GM19025 (cell line): ENCODE data around the gene RCBTB2.

ENCODE experiments used
- ATAC-seq: cut with Tn5 transposase; IDR thresholded peaks from one replicate; pipeline ENCODE4 v1.9.1; 2021; ENCODE audit warnings: mild to moderate bottlenecking, low read depth, moderate library complexity; ENCODE audit not compliant: unreplicated experiment

The RCBTB2 gene

DNA sequence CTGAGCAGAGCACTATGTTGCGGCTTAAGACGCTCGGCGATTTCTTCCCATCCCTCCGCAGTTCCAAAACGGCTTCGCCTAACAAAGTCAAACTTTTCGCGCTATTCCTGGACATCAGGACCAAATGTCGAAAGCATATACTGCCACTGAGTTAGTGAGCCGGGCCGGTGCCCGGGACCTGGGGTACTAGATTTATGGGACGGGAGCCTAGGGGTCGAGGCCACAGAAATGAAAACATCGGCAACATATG, 699 bp downstream of the RCBTB2 start:
- ATAC-seq, result no peak

DNA sequence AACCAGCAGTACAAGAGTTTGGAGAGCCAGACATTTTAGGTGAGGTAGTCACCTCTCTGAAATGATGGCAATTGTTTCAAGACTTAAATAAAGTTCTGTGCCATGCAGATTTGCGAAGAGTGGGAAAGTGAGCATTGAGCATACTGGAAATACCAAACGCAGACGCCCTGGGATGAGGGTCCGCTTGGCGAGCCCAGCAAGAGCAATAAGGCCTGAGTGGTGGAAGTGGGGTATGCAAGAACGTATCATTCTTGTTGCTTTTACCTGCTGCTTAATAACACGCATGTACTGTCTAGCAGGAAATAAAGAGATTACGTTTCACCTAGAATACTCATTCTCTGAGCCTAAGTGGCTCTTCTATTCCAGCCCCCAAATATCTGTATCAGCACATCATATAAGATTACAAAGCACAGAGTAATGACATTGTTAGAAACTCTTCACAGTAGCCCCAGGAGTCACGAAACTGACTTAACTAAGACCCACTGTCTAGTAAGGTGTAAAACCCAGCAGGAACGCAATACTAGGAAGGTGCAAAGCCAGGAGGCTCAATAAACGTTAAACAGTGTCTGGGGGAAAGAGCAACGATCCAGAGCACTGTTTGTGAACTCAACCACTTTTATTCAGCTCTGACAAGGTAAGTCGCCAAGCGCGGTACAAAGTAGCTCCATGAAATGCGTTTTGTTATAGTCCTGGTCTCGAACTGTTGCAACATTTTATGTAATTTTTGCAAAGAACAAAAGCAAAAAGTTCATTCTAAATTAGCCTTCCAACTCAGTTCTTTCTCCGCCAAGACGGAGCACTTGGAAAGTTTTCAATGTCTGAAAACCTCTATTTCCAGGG, 1.2 kb downstream of the RCBTB2 start:
- no peak for ATAC-seq

DNA sequence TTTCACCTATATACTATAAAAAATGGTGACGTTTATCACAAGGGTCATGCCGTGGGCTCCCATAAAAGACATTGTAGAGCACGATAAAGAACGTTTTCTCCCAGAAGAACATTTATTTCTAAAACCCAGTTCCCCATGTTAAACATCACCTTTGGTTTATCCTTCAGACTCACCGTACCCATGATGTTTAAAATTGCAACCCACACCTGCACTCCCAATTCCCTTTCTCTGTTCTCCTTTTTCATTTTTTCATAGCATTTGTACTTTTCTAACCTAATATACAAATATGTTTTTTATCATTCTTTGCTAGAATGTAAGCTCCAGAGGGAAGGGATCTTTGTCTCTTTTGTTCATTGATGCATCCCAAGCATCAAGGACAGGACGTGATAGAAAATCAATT, 2.0 kb downstream of the RCBTB2 start:
- no peak for ATAC-seq

DNA sequence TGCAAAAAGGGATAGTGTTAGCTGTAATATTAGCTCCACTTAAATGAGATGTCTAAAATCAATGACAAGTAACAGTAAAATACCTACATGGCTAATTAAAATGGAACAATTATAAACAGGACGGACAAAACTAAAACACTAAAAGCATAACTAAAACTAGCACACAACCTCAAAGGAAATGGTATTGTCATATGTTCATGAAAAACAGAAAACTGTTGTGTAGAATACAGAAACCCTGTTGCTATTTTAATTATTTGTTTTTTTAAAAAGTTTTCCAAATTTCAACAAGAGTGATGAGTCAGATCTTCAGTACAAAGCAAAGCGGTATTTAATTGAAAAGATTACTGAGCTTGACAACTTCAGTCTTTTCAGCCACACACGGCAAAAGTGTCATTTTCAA, 4.2 kb downstream of the RCBTB2 start:
- ATAC-seq, result no peak

DNA sequence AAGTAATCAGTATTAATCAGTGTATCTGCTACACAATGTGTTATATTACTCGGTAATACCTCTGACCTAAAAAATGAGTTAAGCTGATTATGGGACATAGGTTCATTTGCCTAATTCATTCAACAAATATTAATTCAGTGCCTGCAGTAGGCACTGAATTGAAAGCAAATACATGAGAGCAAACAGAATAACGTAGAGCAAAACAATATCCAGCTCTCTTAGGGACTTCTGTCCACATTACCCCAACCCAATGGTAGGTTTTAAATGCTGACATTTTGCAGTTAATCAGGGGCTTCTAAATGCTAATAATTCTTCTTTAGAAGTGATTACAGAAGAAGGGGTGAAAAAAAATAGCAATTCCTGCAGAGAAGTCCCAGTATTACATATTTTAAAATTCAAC, 4.9 kb downstream of the RCBTB2 start:
- ATAC-seq, result no peak

DNA sequence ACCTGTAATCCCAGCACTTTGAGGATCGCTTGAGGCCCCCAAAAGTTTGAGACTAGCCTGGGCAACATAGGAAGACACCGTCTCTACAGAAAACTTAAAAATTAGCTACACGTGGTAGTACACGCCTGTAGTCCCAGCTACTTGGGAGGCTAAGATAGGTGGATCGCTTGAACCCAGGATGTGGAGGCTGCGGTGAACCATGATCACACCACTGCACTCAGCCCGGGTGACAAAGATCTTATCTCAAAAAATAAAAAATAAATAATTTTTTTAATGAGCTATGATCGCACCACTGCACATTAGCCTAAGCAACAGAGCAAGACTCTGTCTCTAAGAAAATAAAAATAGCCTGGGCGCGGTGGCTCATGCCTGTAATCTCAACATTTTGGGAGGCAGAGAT, 6.6 kb downstream of the RCBTB2 start:
- ATAC-seq, result no peak

DNA sequence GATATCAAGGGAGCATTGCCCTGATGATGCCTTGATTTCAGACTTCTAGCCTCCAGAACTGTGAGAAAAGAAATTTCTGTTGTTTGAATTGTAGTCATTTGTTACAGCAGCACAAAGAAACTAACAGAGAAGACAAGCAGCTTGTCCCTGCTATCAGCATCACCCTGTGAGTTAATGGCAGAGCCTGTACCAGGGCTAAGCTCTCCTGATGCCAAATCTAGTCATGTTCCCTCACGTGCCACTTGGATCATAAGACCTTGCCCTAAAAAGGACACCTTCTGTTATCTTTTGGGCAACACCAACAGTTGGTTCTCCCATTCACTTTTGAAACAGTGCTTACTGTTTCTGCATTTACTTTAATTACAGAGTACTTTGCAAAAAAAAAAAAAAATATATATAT, 14.8 kb downstream of the RCBTB2 start:
- ATAC-seq, result no peak

DNA sequence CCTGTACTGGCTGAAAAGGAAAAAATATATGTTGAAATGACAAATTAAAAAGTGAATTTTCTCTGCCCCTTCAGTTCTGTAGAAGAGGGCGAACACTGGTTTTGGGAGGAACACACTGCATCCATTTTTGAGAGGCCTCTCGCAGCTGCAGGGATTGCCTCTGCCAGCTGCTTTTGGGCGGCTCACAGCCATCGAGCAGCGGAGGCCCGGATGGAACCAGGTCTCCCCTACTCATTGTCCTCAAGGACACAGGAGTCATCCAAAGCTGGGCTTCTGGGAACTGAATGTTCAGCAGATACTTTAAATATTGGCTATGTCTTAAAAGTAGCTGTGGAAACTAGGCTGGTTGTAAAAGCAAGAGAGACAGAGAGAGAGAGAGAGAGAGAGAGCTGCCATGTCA, 17.1 kb downstream of the RCBTB2 start:
- ATAC-seq, result no peak

DNA sequence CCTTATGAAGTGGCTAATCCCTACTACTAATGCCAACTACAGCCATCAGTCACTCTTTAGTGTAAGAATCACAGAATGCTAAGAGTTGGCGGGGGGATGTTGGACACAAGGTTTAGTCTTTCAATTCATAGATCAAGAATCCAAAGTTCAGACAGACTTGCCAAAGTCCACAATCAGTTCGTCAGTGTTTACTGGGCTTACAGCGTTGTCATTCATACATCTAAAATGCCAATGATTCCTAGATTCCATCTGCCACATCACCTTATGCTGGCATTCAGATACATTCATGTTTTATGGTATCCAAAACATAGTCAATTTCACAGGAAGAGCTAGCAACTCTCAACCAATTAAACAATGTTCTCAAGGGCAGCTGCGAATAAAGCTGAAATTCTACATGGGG, 18.1 kb downstream of the RCBTB2 start:
- ATAC-seq, result no peak

DNA sequence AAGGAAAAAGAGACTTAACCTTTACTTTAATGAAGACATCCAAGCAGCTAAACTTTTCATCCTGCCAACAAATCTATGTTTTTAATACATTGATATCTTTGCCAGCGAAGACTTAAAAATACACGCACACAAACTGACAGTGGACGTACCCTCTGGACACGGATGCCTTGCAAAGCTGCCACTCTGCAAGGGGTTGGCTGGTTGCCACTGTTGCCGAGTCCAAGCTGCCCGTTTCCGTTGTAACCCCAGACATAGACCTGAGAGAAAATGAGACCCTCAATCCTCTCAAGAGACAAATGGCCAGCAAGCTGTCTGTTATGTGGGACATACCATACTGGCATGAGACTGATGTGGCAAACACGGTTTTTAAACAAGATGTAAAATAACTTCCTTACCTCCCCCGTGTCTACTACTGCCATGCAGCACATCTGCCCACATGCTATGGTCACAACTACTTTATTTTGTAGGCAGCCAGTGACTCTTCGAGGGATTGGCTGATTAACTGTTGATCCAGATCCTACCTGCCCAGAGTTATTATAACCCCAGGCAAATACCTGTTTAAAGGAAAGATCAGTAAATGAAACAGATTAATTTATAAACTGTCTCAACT, 21.2 kb downstream of the RCBTB2 start:
- ATAC-seq, result no peak

DNA sequence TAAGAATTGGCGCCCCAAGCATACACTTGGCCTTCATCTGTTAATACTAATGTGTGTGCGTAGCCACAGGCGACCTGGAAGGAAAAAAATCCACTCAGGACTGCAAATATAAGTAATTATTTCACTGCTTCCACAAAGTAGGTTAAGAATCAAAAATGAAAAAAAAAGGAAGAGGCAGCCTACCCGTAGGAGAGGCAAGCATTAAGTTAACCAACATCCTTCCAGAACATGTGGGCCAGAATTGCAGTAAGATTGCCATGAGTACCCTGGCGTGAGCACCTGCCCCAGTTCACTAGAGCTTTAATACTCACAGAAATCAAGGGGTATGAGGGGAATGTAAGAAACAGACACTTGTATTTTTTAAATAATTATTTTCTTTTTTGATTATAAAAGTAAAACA, 22.2 kb downstream of the RCBTB2 start:
- ATAC-seq, result no peak

DNA sequence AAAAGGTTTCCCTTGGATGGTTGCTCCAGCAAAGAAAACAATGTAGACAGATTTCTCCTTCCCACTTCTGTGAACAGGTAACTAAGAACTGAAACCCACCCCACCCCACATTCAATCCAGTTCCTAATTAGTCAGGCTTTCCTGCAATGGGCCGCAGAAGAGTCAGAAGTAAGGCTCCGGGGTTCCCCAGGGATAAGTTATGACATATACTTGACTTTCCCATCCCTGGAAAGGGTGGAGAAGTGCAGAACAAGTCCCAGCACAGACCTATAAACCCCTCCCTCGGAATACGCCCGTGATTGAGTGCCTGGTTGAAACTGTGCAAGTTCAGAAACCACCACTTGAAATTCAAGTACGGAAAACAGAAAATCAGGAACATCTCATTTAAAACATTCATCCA, 24.9 kb downstream of the RCBTB2 start:
- ATAC-seq, result no peak

DNA sequence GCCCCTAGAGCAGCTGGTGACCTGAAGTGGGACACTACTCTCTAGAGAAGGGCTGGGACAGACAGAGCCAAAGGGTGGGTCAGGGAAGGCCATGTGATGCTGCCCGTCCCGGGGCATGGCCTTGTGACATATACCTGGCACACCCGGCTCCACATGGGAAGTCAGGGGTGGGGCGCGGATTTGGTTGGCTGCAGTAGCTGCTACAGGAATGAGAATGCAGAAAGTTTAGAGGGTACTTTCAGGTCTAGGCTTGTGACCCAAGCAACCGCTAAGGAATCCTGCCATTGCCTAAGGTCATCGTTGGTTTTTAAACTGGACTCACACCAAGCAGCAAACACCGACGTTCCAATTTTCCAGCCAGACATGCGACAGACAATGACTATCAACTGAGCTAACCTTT, 25.9 kb downstream of the RCBTB2 start:
- no peak for ATAC-seq

DNA sequence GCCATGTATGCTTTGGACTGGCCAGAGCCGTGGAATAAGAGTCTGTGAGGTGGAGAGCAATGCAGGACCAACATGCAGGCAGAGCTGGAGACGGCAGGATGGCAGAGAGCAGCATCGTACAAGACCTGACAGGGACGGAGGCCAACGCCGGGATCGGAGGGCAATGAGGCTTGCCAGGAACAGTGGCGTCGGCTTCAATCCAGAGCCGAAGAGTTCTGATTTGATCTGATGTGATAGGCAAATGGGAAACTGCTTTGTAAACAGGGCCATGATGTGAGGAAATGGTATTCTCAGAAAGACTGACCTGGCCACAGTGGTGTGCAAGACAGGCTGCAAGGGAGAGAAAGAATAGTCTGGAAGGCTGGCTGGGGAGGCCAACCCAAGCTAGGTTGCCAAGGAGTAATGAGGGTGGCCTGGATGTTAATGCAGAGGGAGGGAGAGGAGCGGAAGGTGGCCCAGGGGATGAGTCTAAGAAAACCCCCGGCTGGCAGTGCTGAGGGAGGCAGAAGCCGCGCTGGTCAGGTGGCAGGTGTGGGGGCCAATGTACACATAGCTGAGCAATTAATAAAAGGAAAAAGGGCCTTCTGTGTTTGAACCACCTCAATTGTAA, 26.7 kb downstream of the RCBTB2 start:
- ATAC-seq, result peak; percentile 15

DNA sequence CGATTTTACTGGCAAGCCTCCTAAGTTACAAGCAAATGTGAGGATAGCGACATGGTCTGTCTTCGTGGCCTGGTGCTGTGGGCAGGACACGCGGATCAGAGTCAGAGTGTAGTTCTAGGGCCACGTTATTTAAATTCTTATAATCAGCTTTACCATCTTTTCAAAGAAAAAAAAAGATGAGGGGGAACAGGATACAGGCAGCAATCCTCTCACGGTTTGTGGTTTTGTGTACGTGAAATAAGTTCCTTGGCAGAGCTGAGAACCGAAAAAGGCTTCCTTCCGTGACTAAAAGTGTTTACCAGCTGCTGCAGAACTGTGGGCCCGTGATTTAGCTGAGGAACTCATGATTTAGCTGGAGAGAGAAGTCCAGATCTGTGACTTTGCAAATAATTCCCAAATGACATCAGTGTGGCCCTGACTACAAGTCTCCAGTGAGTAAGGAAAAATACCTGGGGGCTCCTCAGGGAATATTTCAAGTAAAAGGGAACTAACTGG, 27.2 kb downstream of the RCBTB2 start:
- peak; percentile 56 for ATAC-seq

DNA sequence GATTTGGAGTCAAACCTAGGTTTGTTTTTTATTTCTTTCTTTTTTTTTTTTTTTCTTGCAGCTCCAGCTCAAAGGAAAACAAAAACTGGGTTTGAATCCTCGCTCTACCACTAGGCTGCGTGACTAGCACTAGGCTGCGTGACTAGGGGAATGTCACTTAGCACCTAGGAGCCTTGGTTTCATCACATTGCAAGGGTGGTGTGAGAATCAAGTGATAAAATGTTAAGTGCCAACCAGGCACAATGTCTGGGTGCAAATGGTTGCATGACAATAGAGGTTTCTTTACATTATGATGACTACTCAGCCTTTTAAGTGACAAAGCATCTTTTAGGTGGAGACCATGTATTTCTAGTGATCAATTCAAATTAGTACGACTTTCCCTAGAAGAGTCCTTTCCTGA, 27.9 kb downstream of the RCBTB2 start:
- ATAC-seq, result no peak

DNA sequence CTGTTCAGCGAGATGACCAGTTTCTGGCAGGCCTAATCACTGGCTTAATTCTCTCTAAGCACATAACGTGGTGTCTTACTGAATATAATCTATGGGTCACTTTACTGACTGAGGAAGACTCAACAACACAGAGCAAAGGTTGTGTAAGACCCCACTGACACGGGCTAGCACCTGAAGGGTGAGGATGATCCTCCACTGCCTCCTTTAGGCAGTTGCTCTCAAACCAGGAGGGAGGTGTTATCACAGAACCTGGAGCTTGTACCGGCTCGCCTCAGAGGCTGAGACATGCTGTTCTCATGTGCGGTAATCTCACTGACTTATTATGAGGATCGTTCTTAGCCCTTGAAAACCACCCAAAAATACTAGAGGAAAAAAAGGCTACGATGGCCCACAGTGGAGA, 28.3 kb downstream of the RCBTB2 start:
- no peak for ATAC-seq

DNA sequence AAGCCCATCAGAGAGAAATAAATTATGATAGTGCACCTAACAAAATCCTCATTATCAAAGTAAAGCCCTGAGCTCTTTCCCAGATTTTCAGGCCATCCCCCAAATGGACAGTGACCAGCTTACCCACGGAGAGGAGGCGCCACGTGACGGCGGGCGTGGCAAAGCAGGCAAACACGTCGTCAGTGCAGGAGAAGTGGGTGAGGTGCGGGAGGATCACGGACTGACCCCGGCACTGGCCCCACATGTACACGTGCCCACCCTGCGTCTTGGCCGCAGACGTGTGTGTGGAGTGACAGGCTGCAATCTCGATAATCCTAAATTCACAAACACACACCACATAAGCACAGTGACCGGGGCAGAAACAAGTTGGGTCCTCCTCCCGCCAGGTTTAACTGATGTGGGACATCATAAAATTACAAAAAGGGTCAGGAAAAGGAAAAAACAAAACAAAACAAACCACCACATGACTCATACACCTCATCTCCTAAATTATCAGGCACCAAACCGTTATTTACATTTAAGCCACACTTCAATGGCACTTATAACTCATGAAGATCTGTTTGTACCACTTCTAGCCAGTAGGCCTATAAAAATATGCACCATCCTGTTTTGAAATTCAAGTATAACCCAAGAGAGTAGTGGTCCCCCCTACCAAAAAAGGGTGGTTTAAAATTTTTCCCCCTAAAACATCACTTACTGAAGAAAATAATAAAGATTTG, 30.1 kb downstream of the RCBTB2 start:
- ATAC-seq, result no peak

DNA sequence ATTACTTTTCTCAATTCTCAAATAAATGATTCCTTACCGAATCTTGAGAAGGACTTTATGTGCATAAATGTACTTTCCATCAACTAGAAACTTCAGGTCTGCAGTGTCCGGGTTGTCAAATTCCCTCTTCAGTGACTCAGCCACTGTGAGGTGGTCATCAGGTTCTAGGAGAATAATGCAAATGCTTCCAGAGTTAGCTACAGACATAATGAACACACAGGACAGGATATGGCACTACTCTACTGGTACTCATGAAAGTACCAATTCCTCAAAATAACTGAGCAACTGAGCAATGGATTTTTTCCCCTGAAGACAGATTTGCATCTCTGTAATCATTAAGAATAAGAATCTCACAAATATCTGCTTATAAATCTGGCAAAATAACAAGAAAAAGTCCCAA, 31.2 kb downstream of the RCBTB2 start:
- peak; percentile 23 for ATAC-seq

DNA sequence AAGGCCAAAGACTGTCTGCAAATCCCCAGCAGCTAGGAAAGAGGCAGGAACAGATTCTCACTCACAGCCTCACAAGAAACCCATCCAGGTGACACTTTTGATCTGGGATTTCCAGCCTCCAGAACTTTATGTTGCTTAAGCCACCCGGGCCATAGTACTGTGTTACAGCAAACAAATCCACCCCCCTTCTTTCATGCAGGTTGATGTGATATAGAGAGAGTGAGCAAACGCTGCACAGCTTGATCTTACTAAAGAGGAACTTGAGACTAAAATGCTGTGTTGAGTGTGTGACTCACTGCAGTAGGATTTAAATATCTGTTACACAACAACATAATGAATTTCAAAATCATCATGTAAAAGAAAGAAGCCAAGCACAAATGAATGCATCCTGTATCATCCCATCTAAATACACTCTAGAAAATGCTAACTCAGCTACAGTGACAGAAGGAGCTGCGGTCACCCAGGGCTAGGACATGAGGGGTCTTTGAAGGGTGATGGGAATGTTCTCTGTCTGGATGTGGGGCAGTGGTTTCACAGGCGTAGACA, 32.2 kb downstream of the RCBTB2 start:
- no peak for ATAC-seq

DNA sequence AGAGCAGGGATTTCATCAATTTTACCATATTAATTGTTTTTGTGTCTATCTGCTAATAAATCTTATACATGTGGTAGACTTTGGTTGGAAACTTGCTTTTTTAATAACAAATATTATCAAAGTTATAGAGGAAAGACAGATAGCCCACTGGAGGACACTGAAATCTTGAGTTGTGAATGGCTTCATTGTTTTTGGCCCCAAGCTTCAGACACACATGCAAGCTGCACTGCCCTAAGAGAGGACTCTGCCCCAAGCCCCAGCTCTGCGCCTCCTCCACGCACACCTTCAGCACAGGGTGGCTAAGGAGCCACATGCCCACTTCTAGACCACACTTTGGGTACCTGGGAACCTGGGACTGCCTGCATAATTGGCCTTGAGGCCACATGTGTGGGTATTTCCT, 35.2 kb downstream of the RCBTB2 start:
- ATAC-seq, result no peak
